Neural cell (in vitro differentiated cells): ENCODE data around the gene SGSM1. TPM values are rescaled to one million over a fixed set of nuclear protein-coding genes. Genes with fewer than 3 reads are reported as not detected.

Source experiments
- H2AFZ ChIP-seq: fragments of 200-600, 300-800 bp; sonication (generic), shearing (Covaris generic); 2 replicates; pipeline ENCODE4 v1.6.0; 2014; ENCODE audit warnings: low read depth, mild to moderate bottlenecking, antibody characterized with exemption, low read length, moderate library complexity
- H3F3A ChIP-seq: fragments of 200-600 bp; shearing (Covaris generic); 2 replicates; pipeline ENCODE4 v1.6.1; 2016; ENCODE audit warnings: mild to moderate bottlenecking, moderate library complexity, mixed read lengths, antibody characterized with exemption, low read length; ENCODE audit not compliant: insufficient read depth, poor library complexity, severe bottlenecking
- H3K27ac ChIP-seq: fragments of 200-600, 300-800 bp; sonication (generic), shearing (Covaris generic); 2 replicates; pipeline ENCODE4 v1.5.1; 2014; ENCODE audit warnings: mild to moderate bottlenecking, low read length, moderate library complexity
- H3K27me3 ChIP-seq: fragments of 300-800, 200-600 bp; sonication (generic), shearing (Covaris generic); 2 replicates; pipeline ENCODE4 v1.6.0; 2014; ENCODE audit warnings: mild to moderate bottlenecking, low read depth, low read length, moderate library complexity; ENCODE audit not compliant: insufficient read depth
- H3K36me3 ChIP-seq: fragments of 300-800, 200-600 bp; sonication (generic), shearing (Covaris generic); 2 replicates; pipeline ENCODE4 v1.5.1; 2014; ENCODE audit warnings: mild to moderate bottlenecking, antibody characterized with exemption, low read length, moderate library complexity; ENCODE audit not compliant: insufficient read depth
- H3K4me2 ChIP-seq: fragments of 300-800, 200-600 bp; sonication (generic), shearing (Covaris generic); 2 replicates; pipeline ENCODE4 v1.6.0; 2014; ENCODE audit warnings: mild to moderate bottlenecking, low read length
- H3K4me3 ChIP-seq: fragments of 300-800, 200-600 bp; sonication (generic), shearing (Covaris generic); 2 replicates; pipeline ENCODE4 v1.5.1; 2014; ENCODE audit warnings: mild to moderate bottlenecking, low read length, moderate library complexity
- H3K79me2 ChIP-seq: fragments of 200-600 bp; shearing (Covaris generic); replicated peaks from 2 replicates; pipeline ENCODE4 v1.6.0; 2014; ENCODE audit warnings: mild to moderate bottlenecking, low read length, moderate library complexity; ENCODE audit not compliant: insufficient read depth
- H3K9ac ChIP-seq: fragments of 300-800, 200-600 bp; sonication (generic), shearing (Covaris generic); 2 replicates; pipeline ENCODE4 v1.6.1; 2016; ENCODE audit warnings: mild to moderate bottlenecking, low read length, mixed read lengths
- H3K9me2 ChIP-seq: fragments of 200-600 bp; shearing (Covaris generic); 2 replicates; pipeline ENCODE4 v1.6.1; 2016; ENCODE audit warnings: mild to moderate bottlenecking, low read length, mixed read lengths; ENCODE audit not compliant: insufficient read depth
- H3K9me3 ChIP-seq: fragments of 200-600, 300-800 bp; sonication (generic), shearing (Covaris generic); 2 replicates; pipeline ENCODE4 v1.6.1; 2016; ENCODE audit warnings: mild to moderate bottlenecking, mixed run types, low read length, moderate library complexity, mixed read lengths
- H4K20me1 ChIP-seq: fragments of 200-600 bp; shearing (Covaris generic); 2 replicates; pipeline ENCODE4 v1.6.1; 2016; ENCODE audit warnings: mild to moderate bottlenecking, mixed run types; ENCODE audit not compliant: insufficient read depth
- EP300 ChIP-seq: fragments of 450-650 bp; conservative IDR thresholded peaks from 2 replicates; pipeline ENCODE4 v1.6.1; 2014; ENCODE audit warnings: antibody characterized with exemption, mild to moderate bottlenecking, moderate library complexity; ENCODE audit not compliant: poor library complexity, severe bottlenecking
- EZH2 ChIP-seq: fragments of 200-600, 300-800 bp; shearing (Covaris generic), sonication (generic); IDR thresholded peaks from 2 replicates; pipeline ENCODE4 v1.6.1; 2014; ENCODE audit warnings: antibody characterized with exemption, low read length, borderline replicate concordance, mild to moderate bottlenecking; ENCODE audit not compliant: insufficient read depth, poor library complexity, severe bottlenecking
- MXI1 ChIP-seq: fragments of 450-650 bp; conservative IDR thresholded peaks from 2 replicates; pipeline ENCODE4 v1.6.1; 2014; ENCODE audit warnings: antibody characterized with exemption, mild to moderate bottlenecking; ENCODE audit not compliant: poor library complexity, severe bottlenecking
- POLR2AphosphoS5 ChIP-seq: IDR thresholded peaks from 2 replicates; pipeline ENCODE4 v1.6.1; 2012
- RAD21 ChIP-seq: fragments of 450-650 bp; conservative IDR thresholded peaks from 2 replicates; pipeline ENCODE4 v1.6.1; 2014; ENCODE audit warnings: antibody characterized with exemption, mild to moderate bottlenecking, moderate library complexity
- SMC3 ChIP-seq: fragments of 450-650 bp; conservative IDR thresholded peaks from 2 replicates; pipeline ENCODE4 v1.6.1; 2014; ENCODE audit warnings: antibody characterized with exemption, mild to moderate bottlenecking, moderate library complexity; ENCODE audit not compliant: poor library complexity
- TAF1 ChIP-seq: IDR thresholded peaks from 2 replicates; pipeline ENCODE4 v1.6.1; 2012; ENCODE audit warnings: low read depth
- polyA plus RNA-seq: library from polyadenylated mRNA; depleted of rRNA; stranded (reverse); fragments of >200 nt; gene quantifications from 2 replicates; pipeline ENCODE4 v1.2.3, GENCODE V29; 2014
- TF ChIP-seq, protein P1 (sequence below): IDR thresholded peaks from 2 replicates; pipeline ENCODE4 v1.6.1; 2012; ENCODE audit warnings: borderline replicate concordance
- TF ChIP-seq, protein P2 (sequence below): fragments of 450-650 bp; IDR thresholded peaks from 2 replicates; pipeline ENCODE4 v1.5.1; 2014; ENCODE audit warnings: antibody characterized with exemption, mild to moderate bottlenecking, moderate library complexity; ENCODE audit not compliant: poor library complexity, severe bottlenecking

SGSM1 gene
- polyA plus RNA-seq, 1 donor from 2014 or later: 7.5 TPM

DNA sequence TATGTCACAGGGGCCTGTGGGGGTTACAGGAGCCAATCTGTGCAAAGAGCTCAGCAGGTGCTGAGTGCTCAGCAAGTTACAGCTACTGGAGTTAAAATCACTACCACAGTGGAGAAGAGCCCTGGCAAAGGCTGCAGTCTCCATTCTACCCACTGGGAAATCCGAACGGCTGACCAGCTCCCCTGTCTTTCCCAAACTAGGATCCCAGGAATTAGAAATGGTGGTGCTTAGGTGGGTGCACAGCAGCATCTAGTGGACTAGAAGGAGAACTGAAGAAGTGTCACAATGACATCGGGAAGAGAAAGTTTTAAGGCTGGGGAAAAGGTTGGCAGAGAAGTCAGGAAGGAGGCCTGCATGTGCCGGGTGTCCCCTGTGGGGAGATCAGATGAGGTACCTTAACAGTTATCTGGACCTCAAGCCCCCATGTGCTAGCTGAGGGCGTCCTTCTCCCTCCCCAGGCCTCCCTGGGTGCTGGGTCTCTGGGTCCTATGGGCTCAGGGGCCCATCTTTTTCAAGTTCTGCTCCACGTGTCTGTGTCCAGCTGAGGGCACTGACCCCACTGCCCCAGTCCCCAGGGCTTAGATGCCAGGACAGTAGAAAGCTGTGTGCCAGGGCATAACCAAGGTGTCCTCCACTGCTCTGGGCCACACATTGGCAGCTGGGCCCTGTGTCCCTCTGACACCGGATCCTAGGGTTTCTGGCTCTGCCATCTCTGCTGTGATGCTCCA lies 33.4 kb upstream of the SGSM1 start:
- no peak overlapping the region for H2AFZ ChIP-seq
- no peak overlapping the region for H3K4me3 ChIP-seq
- no peaks in the 10 kb centered on the region for H3K36me3 ChIP-seq
- H3K9me3 ChIP-seq: no peaks in the 10 kb centered on the region
- no peaks in the 10 kb centered on the region for H3F3A ChIP-seq
- H4K20me1 ChIP-seq: no peaks in the 10 kb centered on the region
- TF ChIP-seq MXI1: no peak
- peak; percentile 40 for TF ChIP-seq RAD21
- peak; percentile 32 for TF ChIP-seq SMC3
- TF ChIP-seq, protein P1, sequence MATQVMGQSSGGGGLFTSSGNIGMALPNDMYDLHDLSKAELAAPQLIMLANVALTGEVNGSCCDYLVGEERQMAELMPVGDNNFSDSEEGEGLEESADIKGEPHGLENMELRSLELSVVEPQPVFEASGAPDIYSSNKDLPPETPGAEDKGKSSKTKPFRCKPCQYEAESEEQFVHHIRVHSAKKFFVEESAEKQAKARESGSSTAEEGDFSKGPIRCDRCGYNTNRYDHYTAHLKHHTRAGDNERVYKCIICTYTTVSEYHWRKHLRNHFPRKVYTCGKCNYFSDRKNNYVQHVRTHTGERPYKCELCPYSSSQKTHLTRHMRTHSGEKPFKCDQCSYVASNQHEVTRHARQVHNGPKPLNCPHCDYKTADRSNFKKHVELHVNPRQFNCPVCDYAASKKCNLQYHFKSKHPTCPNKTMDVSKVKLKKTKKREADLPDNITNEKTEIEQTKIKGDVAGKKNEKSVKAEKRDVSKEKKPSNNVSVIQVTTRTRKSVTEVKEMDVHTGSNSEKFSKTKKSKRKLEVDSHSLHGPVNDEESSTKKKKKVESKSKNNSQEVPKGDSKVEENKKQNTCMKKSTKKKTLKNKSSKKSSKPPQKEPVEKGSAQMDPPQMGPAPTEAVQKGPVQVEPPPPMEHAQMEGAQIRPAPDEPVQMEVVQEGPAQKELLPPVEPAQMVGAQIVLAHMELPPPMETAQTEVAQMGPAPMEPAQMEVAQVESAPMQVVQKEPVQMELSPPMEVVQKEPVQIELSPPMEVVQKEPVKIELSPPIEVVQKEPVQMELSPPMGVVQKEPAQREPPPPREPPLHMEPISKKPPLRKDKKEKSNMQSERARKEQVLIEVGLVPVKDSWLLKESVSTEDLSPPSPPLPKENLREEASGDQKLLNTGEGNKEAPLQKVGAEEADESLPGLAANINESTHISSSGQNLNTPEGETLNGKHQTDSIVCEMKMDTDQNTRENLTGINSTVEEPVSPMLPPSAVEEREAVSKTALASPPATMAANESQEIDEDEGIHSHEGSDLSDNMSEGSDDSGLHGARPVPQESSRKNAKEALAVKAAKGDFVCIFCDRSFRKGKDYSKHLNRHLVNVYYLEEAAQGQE: no peak
- no peak for TF ChIP-seq EZH2
- TF ChIP-seq, protein P2, sequence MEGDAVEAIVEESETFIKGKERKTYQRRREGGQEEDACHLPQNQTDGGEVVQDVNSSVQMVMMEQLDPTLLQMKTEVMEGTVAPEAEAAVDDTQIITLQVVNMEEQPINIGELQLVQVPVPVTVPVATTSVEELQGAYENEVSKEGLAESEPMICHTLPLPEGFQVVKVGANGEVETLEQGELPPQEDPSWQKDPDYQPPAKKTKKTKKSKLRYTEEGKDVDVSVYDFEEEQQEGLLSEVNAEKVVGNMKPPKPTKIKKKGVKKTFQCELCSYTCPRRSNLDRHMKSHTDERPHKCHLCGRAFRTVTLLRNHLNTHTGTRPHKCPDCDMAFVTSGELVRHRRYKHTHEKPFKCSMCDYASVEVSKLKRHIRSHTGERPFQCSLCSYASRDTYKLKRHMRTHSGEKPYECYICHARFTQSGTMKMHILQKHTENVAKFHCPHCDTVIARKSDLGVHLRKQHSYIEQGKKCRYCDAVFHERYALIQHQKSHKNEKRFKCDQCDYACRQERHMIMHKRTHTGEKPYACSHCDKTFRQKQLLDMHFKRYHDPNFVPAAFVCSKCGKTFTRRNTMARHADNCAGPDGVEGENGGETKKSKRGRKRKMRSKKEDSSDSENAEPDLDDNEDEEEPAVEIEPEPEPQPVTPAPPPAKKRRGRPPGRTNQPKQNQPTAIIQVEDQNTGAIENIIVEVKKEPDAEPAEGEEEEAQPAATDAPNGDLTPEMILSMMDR: peak; percentile 55
- TF ChIP-seq POLR2AphosphoS5: no peak
- no peak for TF ChIP-seq EP300
- TF ChIP-seq TAF1: no peak
- no peaks in the 10 kb centered on the region for H3K27me3 ChIP-seq
- H3K9ac ChIP-seq: no peak overlapping the region
- no peak overlapping the region for H3K27ac ChIP-seq
- H3K79me2 ChIP-seq: no peaks in the 10 kb centered on the region
- no peak overlapping the region for H3K4me2 ChIP-seq
- no peaks in the 10 kb centered on the region for H3K9me2 ChIP-seq

DNA sequence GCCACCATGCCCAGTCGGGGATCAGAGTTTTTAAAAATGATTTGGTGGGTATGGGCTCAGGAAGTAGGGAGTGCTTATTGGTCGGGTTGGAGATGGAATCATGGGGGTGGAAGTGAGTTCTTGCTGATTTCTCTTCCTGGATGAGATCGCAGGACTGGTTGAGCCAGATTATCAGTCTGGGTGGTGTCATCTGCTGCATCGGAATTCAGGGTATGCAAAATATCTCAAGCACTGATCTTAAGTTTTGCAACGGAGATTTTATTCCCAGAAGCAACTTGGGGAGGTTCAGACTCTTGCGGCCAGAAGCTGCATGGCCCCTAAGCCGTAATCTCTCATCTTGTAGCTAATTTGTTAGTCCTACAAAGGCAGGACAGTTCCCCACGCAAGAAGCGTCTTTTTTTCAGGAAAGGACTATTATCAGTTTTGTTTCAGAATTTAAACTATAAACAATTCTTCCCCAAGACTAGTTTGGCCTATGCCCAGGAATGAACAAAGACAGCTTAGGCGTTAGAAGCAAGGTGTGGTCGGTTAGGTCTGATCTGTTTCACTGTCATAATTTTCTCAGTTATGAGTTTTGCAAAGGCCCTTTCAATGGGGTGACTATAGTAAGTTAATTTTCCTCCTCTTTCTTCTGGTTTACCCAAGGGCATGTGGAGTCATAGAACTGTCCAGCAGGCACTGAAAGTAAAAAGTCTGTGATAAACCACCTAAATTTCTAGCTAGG lies 30.1 kb upstream of the SGSM1 start:
- Histone ChIP-seq H3K27me3 (no peaks in the 10 kb centered on the region), H3K9ac (no peak overlapping the region), H3F3A (no peaks in the 10 kb centered on the region), H4K20me1 (no peaks in the 10 kb centered on the region), H3K79me2 (no peaks in the 10 kb centered on the region), H3K36me3 (no peaks in the 10 kb centered on the region), H3K9me3 (no peaks in the 10 kb centered on the region), H3K27ac (no peak overlapping the region), H3K9me2 (no peaks in the 10 kb centered on the region), H3K4me2 (no peak overlapping the region), H2AFZ (no peak overlapping the region), H3K4me3 (no peak overlapping the region)
- TF ChIP-seq EZH2 (no peak), EP300 (no peak)
